ENCODE results near the gene OAF. TPM values are rescaled to one million over a fixed set of nuclear protein-coding genes. Genes with fewer than 3 reads are reported as not detected.

The OAF gene
- total RNA-seq, 4 donors from 2014 or later, result 74.7 to 192 (median 124) TPM

DNA sequence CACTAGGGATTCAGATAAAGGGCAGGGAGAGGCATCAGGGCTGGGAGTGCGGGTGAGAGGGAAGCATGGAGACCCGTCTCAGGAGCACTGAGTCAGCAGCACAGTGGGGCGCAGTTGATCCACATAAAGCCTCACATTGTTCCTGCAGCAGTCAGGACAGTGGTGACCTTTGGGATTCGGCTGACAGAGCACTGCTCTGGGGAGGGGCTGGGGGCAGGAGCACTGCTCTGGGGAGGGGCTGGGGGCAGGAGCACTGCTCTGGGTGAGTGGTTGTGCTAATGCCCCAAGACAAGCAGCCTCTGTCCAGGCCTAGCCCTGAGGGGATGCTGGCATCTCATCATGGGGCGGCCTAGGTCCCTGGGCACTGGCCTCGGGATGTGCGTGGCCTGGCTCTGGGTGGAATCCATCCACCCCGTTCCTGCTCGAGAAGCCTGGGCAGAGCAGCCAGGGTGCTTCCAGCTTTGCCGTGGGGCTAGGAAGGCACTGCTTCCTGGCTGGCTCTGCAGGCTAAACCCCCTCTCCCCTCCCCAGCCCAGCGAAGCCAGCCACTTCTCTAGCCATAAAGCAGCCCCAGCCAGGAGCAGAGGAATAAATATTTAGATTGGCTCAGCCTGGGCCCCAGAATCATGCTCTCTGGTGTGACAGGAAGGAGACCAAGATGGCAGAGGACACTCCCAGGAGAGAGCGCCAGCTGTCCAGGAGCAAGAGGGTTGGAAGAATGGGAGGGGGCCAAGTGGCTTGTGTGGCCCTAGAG lies 7.3 kb downstream of the OAF start:
- no peaks in the 10 kb centered on the region for H3K9me3 ChIP-seq
- 27 to 34% methylated on average over 10 to 11 of the region's 12 CpGs for WGBS, 2 donors
- peak in 1 of 2 donors; percentile 23 for DNase-seq (ENCODE audit: low spot score in 2 of 2)
- no peak overlapping the region for H3K4me3 ChIP-seq
- H3K27ac ChIP-seq, result peak overlapping the region; percentile 74 to 92 (median 84)
- H3K27me3 ChIP-seq, result no peaks in the 10 kb centered on the region
- peaks cover 0 to 100% (median 80%) of the 10 kb centered on the region in 4 donors for H3K4me1 ChIP-seq
- TF ChIP-seq EP300 (IDR thresholded peaks at IDR 0.05) (peak in 1 of 2 donors; percentile 77), POLR2A (IDR thresholded peaks at IDR 0.05) (no peak)
- H3K36me3 ChIP-seq, result peaks cover 0 to 10% (median 0%) of the 10 kb centered on the region in 3 donors

DNA sequence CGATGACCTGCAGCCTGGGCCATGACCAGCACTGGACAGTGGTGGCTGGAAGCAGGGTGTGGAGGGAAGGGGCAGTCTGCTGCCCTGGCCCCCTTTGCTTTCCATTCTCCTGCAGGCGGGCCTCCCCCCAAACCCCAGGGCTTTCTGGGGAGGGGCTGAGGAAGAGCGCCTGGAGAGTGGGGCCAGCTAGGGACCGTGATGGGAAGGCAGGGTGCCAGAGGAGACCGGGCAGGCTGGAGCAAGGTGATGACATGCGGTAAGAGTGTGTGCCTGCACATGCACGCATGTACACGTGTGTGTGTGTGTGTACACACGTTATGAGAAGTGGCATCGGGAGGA lies 7.8 kb downstream of the OAF start:
- H3K27ac ChIP-seq, result peak overlapping the region; percentile 74 to 92 (median 84)
- no peak for TF ChIP-seq POLR2A (IDR thresholded peaks at IDR 0.05)
- no peak for TF ChIP-seq EP300 (IDR thresholded peaks at IDR 0.05)
- TF ChIP-seq, protein P1, sequence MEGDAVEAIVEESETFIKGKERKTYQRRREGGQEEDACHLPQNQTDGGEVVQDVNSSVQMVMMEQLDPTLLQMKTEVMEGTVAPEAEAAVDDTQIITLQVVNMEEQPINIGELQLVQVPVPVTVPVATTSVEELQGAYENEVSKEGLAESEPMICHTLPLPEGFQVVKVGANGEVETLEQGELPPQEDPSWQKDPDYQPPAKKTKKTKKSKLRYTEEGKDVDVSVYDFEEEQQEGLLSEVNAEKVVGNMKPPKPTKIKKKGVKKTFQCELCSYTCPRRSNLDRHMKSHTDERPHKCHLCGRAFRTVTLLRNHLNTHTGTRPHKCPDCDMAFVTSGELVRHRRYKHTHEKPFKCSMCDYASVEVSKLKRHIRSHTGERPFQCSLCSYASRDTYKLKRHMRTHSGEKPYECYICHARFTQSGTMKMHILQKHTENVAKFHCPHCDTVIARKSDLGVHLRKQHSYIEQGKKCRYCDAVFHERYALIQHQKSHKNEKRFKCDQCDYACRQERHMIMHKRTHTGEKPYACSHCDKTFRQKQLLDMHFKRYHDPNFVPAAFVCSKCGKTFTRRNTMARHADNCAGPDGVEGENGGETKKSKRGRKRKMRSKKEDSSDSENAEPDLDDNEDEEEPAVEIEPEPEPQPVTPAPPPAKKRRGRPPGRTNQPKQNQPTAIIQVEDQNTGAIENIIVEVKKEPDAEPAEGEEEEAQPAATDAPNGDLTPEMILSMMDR (IDR thresholded peaks at IDR 0.05), result no peak
- no peak overlapping the region for H3K4me3 ChIP-seq
- no peaks in the 10 kb centered on the region for H3K27me3 ChIP-seq
- peaks cover 0 to 100% (median 80%) of the 10 kb centered on the region in 4 donors for H3K4me1 ChIP-seq
- DNase-seq (ENCODE audit: low spot score in 2 of 2), result no peak
- H3K36me3 ChIP-seq, result peaks cover 0 to 10% (median 0%) of the 10 kb centered on the region in 3 donors
- no peaks in the 10 kb centered on the region for H3K9me3 ChIP-seq
- WGBS, 2 donors, result 37 to 44% methylated on average over 10 of the region's 10 CpGs

DNA sequence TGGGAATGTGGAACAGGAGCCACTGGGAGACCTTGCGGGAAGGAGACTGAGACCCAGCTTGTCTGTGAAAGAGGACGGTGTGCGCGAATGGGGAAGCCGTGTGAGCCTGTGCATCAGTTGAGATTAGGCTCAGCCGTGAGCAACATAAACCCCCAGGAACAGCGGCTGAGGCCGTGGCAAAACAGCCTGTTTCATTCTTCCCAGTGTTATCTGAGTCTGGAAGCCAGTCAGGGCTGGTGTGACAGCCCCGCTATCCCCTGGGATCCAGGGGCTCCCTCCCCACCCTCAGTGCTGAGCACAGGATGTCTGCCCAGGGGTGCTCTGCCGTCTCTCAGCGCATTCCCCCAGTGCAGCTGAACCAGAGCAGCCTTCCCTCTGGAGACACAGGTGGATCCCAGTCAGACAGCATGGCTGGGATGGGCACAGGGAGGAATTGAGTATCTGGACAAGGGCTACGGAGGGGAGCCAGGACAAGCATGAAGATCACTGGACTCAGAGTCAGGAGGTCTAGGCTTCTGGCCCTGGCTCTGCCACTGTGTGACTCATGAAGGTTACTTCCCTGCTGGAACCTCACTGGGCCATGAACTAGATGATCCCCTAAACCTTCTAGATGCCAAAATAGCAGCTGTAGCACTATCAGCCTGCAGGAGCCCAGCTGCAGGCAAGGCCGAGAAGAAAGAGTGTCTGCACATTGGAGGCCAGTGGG lies 8.6 kb downstream of the OAF start:
- DNase-seq (ENCODE audit: low spot score in 2 of 2), result no peak
- 42 to 54% methylated on average over 12 to 13 of the region's 13 CpGs for WGBS, 2 donors
- Histone ChIP-seq H3K4me3 (no peak overlapping the region), H3K36me3 (peaks cover 0 to 10% (median 0%) of the 10 kb centered on the region in 3 donors), H3K4me1 (peaks cover 0 to 100% (median 79%) of the 10 kb centered on the region in 4 donors), H3K27ac (peak overlapping the region; percentile 74 to 92 (median 84)), H3K27me3 (no peaks in the 10 kb centered on the region), H3K9me3 (no peaks in the 10 kb centered on the region)
- TF ChIP-seq EP300 (IDR thresholded peaks at IDR 0.05), result peak in 1 of 2 donors; percentile 10
- TF ChIP-seq, protein P1 (IDR thresholded peaks at IDR 0.05), result no peak
- no peak for TF ChIP-seq POLR2A (IDR thresholded peaks at IDR 0.05)

DNA sequence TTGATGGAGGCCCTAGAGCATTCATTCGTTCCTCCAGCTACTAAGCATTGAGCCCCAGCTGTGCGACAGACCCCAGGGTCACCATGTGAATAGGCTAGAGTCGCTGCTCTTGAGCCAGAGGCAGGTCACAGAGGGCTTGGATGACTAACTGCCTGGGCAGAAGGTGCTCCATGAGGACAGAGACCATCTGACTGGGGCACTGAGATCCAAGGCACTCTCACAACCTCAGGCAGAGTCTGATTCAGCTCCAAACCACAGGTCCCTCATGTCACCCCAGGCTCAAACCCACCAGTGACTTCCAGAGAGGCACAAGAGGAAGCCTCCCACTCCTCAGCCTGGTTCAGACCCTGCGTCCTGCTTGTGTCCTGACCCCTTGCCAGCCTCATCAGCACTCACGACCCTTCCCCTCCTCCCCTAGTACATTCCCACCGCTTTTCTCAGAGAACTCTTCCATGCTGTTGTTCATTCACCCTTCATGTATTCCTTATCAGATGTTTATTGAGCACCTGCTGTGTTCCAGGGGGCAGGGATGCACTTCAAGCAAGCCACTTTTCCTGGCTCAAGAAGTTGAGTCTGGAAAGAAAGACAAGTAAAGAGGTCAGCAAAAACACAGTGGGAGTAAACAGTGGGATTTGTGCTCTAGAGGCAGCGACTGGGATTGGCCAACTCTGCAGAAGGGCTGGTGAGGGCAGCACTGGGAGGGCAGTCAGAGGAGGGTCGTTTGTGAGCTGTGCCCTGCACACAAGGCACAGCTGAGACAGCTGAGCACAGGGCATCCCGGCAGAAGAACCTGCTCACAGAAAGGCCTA lies 9.3 kb downstream of the OAF start:
- WGBS, 2 donors, result 33 to 43% methylated on average over 9 of the region's 9 CpGs
- DNase-seq (ENCODE audit: low spot score in 2 of 2), result no peak
- H3K27me3 ChIP-seq, result no peaks in the 10 kb centered on the region
- H3K4me1 ChIP-seq, result peaks cover 0 to 100% (median 79%) of the 10 kb centered on the region in 4 donors
- peak overlapping the region; percentile 74 to 92 (median 84) for H3K27ac ChIP-seq
- no peak for TF ChIP-seq POLR2A (IDR thresholded peaks at IDR 0.05)
- TF ChIP-seq, protein P1 (IDR thresholded peaks at IDR 0.05), result no peak
- no peak for TF ChIP-seq EP300 (IDR thresholded peaks at IDR 0.05)
- no peaks in the 10 kb centered on the region for H3K9me3 ChIP-seq
- H3K36me3 ChIP-seq, result peaks cover 0 to 2% (median 0%) of the 10 kb centered on the region in 3 donors
- no peak overlapping the region for H3K4me3 ChIP-seq

DNA sequence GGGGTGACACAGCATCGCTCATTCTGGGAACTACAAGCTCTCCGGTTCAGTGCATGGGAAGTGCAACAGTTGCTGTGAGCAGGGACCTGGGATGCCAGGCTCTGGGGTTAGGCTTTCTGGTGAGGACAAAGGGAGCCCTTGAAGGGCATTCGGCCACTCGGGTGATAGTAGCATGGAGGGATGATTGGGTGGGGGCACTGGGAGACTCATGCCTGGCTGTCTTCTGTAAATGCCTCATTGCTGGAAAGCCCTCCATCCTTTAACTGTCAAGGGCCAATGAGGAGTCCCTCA lies 9.9 kb downstream of the OAF start:
- H3K4me3 ChIP-seq, result no peak overlapping the region
- 28 to 70% methylated on average over 4 of the region's 4 CpGs for WGBS, 2 donors
- TF ChIP-seq EP300 (IDR thresholded peaks at IDR 0.05) (no peak), POLR2A (IDR thresholded peaks at IDR 0.05) (no peak)
- TF ChIP-seq, protein P1 (IDR thresholded peaks at IDR 0.05), result no peak
- no peaks in the 10 kb centered on the region for H3K9me3 ChIP-seq
- H3K27ac ChIP-seq, result peak overlapping the region; percentile 74 to 92 (median 84)
- H3K36me3 ChIP-seq, result no peaks in the 10 kb centered on the region
- no peak for DNase-seq (ENCODE audit: low spot score in 2 of 2)
- no peaks in the 10 kb centered on the region for H3K27me3 ChIP-seq
- peaks cover 0 to 100% (median 78%) of the 10 kb centered on the region in 4 donors for H3K4me1 ChIP-seq
